Measurements from ENCODE around the gene COPS8. TPM values are rescaled to one million over a fixed set of nuclear protein-coding genes. Genes with fewer than 3 reads are reported as not detected.

COPS8 gene
- total RNA-seq, 2 donors from 2014 or later, result 66.3 to 72.7 TPM

DNA sequence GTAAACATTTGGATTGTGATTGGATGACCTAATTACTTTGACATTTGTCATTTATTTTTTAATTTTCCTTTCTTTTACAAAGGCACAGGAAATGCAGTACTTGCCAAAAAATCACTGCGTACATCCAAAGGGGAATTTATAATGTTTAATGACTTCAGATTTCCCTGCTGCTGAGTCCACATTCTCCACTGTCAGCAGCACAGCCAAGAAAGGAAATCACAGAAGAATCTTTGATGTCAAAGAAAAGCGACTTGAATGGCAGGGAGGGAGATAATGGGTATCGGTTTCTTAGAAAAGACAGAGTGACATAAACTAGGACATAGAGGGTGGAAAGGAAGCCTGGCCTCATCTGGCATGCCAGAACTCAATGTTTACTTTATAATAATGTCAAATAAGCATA, 41.4 kb upstream of the COPS8 start:
- Histone ChIP-seq H3K9me3 (ENCODE audit: control insufficient read depth, low read length) (peaks cover 19% of the 10 kb centered on the region), H3K27me3 (ENCODE audit: control insufficient read depth, insufficient read depth, low read length, poor library complexity, severe bottlenecking) (no peaks in the 10 kb centered on the region), H3K27ac (ENCODE audit: low read depth, low read length) (no peak overlapping the region), H3K4me3 (ENCODE audit: low read length) (no peak overlapping the region), H3K4me1 (ENCODE audit: control insufficient read depth, insufficient read depth, low read length) (peaks cover 10% of the 10 kb centered on the region), H3K36me3 (ENCODE audit: control insufficient read depth, insufficient read depth, low read length) (no peaks in the 10 kb centered on the region), H3K9ac (ENCODE audit: extremely low read depth, low read length, poor library complexity, severe bottlenecking) (no peak overlapping the region)
- TF ChIP-seq, protein P1, sequence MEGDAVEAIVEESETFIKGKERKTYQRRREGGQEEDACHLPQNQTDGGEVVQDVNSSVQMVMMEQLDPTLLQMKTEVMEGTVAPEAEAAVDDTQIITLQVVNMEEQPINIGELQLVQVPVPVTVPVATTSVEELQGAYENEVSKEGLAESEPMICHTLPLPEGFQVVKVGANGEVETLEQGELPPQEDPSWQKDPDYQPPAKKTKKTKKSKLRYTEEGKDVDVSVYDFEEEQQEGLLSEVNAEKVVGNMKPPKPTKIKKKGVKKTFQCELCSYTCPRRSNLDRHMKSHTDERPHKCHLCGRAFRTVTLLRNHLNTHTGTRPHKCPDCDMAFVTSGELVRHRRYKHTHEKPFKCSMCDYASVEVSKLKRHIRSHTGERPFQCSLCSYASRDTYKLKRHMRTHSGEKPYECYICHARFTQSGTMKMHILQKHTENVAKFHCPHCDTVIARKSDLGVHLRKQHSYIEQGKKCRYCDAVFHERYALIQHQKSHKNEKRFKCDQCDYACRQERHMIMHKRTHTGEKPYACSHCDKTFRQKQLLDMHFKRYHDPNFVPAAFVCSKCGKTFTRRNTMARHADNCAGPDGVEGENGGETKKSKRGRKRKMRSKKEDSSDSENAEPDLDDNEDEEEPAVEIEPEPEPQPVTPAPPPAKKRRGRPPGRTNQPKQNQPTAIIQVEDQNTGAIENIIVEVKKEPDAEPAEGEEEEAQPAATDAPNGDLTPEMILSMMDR (conservative IDR thresholded peaks at IDR 0.05), result no peak
- H3K4me3 Mint-ChIP-seq, result no peak overlapping the region
- H3K36me3 Mint-ChIP-seq (ENCODE audit: low read depth), result no peaks in the 10 kb centered on the region
- H3K9me3 Mint-ChIP-seq, result peaks cover 23% of the 10 kb centered on the region
- WGBS, 2 experiments (ENCODE audit: insufficient coverage in 1 of 2, insufficient read length in 1 of 2), result 96% methylated on average over 3 of the region's 3 CpGs; no CpG with 5 or more reads in 1 of the 2 experiments
- peaks cover 21% of the 10 kb centered on the region for H3K4me1 Mint-ChIP-seq
- DNase-seq, result no peak
- peaks cover 10% of the 10 kb centered on the region for H3K27me3 Mint-ChIP-seq (ENCODE audit: insufficient read depth)
- H3K27ac Mint-ChIP-seq, result no peak overlapping the region

DNA sequence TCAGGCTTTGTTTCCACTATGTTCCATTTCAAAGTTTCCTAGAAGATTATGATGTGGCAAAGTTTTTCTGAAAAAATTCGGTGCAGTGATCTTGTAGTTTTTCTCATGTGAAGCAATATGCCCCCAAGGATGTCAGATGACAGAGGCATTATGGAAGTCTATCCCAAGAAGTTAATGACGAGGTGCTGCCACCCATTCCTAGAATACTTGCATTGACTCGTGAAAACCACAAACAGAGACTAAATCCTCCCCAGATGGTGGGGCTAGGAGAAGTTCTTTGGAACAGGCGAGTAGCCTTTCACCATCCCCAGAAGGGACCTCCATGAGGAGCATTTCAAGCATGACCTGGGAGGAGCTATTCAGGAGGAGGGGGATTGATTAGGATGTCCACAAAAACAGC, 40.2 kb upstream of the COPS8 start:
- no peaks in the 10 kb centered on the region for H3K36me3 Mint-ChIP-seq (ENCODE audit: low read depth)
- no peak overlapping the region for H3K4me3 ChIP-seq (ENCODE audit: low read length)
- no peak overlapping the region for H3K27ac ChIP-seq (ENCODE audit: low read depth, low read length)
- H3K9ac ChIP-seq (ENCODE audit: extremely low read depth, low read length, poor library complexity, severe bottlenecking), result no peak overlapping the region
- no peak overlapping the region for H3K4me3 Mint-ChIP-seq
- WGBS, 2 experiments (ENCODE audit: insufficient coverage in 1 of 2, insufficient read length in 1 of 2), result 88 to 100% methylated on average over 2 to 4 of the region's 4 CpGs
- peaks cover 21% of the 10 kb centered on the region for H3K4me1 Mint-ChIP-seq
- no peak overlapping the region for H3K27ac Mint-ChIP-seq
- H3K27me3 Mint-ChIP-seq (ENCODE audit: insufficient read depth), result peaks cover 10% of the 10 kb centered on the region
- H3K36me3 ChIP-seq (ENCODE audit: control insufficient read depth, insufficient read depth, low read length), result no peaks in the 10 kb centered on the region
- peaks cover 26% of the 10 kb centered on the region for H3K9me3 ChIP-seq (ENCODE audit: control insufficient read depth, low read length)
- no peaks in the 10 kb centered on the region for H3K27me3 ChIP-seq (ENCODE audit: control insufficient read depth, insufficient read depth, low read length, poor library complexity, severe bottlenecking)
- H3K4me1 ChIP-seq (ENCODE audit: control insufficient read depth, insufficient read depth, low read length), result peaks cover 10% of the 10 kb centered on the region
- TF ChIP-seq, protein P1 (conservative IDR thresholded peaks at IDR 0.05), result no peak
- no peak for DNase-seq
- peaks cover 33% of the 10 kb centered on the region for H3K9me3 Mint-ChIP-seq

DNA sequence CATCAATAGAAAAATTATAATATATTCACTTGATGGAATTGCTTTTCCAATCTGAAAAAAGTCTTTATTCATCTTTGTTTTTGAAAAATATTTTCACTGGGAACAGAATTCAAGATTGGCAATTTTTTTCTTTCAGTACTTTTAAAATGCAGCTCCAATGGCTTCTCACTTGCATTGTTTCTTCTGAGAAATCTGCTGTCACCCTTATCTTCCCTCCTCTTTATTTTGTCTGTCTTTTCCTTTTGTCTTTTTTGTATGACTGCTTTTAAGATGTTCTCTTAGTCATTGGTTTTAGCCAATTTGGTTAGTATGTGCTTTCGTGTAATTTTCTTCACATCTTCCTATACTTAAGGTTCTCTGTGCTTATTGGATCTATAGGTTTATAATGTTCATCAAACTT, 37.1 kb upstream of the COPS8 start:
- Mint-ChIP-seq H3K4me3 (no peak overlapping the region), H3K9me3 (peaks cover 33% of the 10 kb centered on the region), H3K4me1 (peaks cover under 1% of the 10 kb centered on the region), H3K36me3 (ENCODE audit: low read depth) (no peaks in the 10 kb centered on the region), H3K27ac (no peak overlapping the region), H3K27me3 (ENCODE audit: insufficient read depth) (peaks cover 13% of the 10 kb centered on the region)
- Histone ChIP-seq H3K9me3 (ENCODE audit: control insufficient read depth, low read length) (peaks cover 26% of the 10 kb centered on the region), H3K27me3 (ENCODE audit: control insufficient read depth, insufficient read depth, low read length, poor library complexity, severe bottlenecking) (no peaks in the 10 kb centered on the region), H3K36me3 (ENCODE audit: control insufficient read depth, insufficient read depth, low read length) (no peaks in the 10 kb centered on the region), H3K27ac (ENCODE audit: low read depth, low read length) (no peak overlapping the region), H3K4me3 (ENCODE audit: low read length) (no peak overlapping the region), H3K4me1 (ENCODE audit: control insufficient read depth, insufficient read depth, low read length) (no peaks in the 10 kb centered on the region), H3K9ac (ENCODE audit: extremely low read depth, low read length, poor library complexity, severe bottlenecking) (no peak overlapping the region)
- DNase-seq, result no peak
- WGBS, 2 experiments (ENCODE audit: insufficient coverage in 1 of 2, insufficient read length in 1 of 2), result no CpG with 5 or more reads among the region's 1 CpG
- TF ChIP-seq, protein P1 (conservative IDR thresholded peaks at IDR 0.05), result no peak
